Measurements from ENCODE around the gene CDH24. TPM values are rescaled to one million over a fixed set of nuclear protein-coding genes. Genes with fewer than 3 reads are reported as not detected.

The CDH24 gene
- total and polyA plus RNA-seq, 12 donors = 0.57 to 9.1 (median 1.6) TPM

DNA sequence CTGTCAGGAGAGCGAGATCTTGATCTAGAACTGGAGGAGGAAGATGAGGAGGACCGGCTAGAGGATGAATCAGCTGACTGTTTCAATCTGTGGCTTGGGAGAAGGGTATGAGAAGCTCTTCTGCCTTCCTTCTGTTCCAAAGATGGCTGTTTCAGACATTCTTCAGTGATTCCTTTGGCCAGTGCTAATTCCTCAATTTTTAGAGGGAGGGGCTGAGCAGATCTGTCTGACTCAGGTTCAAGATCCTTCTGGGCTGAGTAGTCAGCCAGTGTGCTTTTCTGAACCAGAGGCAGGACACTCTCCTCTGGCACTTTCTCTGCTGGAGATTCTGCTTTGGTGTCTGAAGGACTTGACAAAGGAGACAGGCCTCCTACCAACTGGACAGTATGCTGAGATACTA, 22.4 kb upstream of the CDH24 start:
- intact Hi-C loops (cut with DNase I) = no loop called here
- Histone ChIP-seq H3K27me3 (no peaks in the 10 kb centered on the region), H3K4me1 (peaks cover 0 to 42% (median 14%) of the 10 kb centered on the region in 9 donors), H3K9me3 (no peaks in the 10 kb centered on the region), H3K4me3 (no peak overlapping the region), H3K27ac (peak overlapping the region in 1 of 10 donors; percentile 82), H3K36me3 (peaks cover 0 to 100% (median 89%) of the 10 kb centered on the region in 9 donors)
- ATAC-seq = no peak
- TF ChIP-seq, protein P1, sequence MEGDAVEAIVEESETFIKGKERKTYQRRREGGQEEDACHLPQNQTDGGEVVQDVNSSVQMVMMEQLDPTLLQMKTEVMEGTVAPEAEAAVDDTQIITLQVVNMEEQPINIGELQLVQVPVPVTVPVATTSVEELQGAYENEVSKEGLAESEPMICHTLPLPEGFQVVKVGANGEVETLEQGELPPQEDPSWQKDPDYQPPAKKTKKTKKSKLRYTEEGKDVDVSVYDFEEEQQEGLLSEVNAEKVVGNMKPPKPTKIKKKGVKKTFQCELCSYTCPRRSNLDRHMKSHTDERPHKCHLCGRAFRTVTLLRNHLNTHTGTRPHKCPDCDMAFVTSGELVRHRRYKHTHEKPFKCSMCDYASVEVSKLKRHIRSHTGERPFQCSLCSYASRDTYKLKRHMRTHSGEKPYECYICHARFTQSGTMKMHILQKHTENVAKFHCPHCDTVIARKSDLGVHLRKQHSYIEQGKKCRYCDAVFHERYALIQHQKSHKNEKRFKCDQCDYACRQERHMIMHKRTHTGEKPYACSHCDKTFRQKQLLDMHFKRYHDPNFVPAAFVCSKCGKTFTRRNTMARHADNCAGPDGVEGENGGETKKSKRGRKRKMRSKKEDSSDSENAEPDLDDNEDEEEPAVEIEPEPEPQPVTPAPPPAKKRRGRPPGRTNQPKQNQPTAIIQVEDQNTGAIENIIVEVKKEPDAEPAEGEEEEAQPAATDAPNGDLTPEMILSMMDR (IDR thresholded peaks at IDR 0.05) = no peak
- 82 to 89% methylated on average over 2 of the region's 2 CpGs for WGBS, 2 donors
- no peak for DNase-seq

DNA sequence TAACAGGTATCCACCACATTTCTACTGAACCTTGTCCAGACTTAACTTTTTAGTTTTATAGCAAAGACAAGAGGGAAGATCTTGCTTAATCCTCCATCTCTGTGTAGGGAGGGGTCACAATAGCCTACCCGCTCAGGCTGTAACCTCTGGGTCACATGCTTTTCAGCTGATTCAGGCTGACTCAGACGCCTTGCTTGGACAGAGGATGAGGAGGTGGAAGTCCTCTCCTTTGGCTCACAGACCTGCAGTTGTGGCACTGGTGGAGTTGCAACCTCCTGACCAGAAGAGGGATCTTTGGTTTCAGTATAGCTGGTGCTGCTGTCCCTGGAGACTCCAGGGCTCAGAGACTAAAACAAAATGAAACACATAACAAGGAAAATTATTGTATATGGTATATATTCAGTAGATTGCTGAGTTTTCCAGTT, 21.4 kb upstream of the CDH24 start:
- Histone ChIP-seq H3K4me1 (peaks cover 0 to 42% (median 14%) of the 10 kb centered on the region in 9 donors), H3K36me3 (peaks cover 0 to 100% (median 87%) of the 10 kb centered on the region in 9 donors), H3K27ac (peak overlapping the region in 3 of 10 donors; percentile 42 to 82 (median 59)), H3K9me3 (no peaks in the 10 kb centered on the region), H3K4me3 (no peak overlapping the region), H3K27me3 (no peaks in the 10 kb centered on the region)
- ATAC-seq = peak in 7 of 8 donors; percentile 65 to 96 (median 77)
- WGBS, 2 donors = 32 to 33% methylated on average over 2 of the region's 2 CpGs
- DNase-seq = no peak
- TF ChIP-seq, protein P1 (IDR thresholded peaks at IDR 0.05) = peak in 1 of 9 donors; percentile 12
- intact Hi-C loops (cut with DNase I) = no loop called here

DNA sequence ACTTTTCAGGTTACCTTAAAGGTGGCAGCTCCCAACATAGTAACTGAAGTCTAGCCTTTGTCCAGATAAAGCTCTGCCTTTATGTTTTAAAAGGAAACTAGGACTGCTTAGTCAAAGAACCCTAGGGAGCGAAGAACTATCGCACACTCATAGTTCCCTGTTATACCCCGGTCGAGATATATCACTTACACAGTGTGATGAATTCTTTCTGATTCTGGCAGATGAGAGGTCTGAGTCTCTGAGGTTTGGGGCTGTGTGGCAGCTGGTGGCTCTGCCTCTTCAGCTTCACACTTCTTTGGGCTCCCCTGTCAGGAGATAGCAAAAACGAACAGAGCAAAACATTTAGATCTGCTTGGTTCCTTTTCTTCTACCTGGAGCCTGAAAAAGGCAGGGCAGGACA, 20.6 kb upstream of the CDH24 start:
- Histone ChIP-seq H3K36me3 (peaks cover 0 to 100% (median 86%) of the 10 kb centered on the region in 9 donors), H3K27me3 (no peaks in the 10 kb centered on the region), H3K4me1 (peaks cover 0 to 42% (median 15%) of the 10 kb centered on the region in 9 donors), H3K4me3 (no peak overlapping the region), H3K27ac (peak overlapping the region in 4 of 10 donors; percentile 33 to 82 (median 50)), H3K9me3 (no peaks in the 10 kb centered on the region)
- 77 to 80% methylated on average over 5 of the region's 5 CpGs for WGBS, 2 donors
- intact Hi-C loops (cut with DNase I) = no loop called here
- TF ChIP-seq, protein P1 (IDR thresholded peaks at IDR 0.05) = no peak
- DNase-seq (no peak), ATAC-seq (no peak)

DNA sequence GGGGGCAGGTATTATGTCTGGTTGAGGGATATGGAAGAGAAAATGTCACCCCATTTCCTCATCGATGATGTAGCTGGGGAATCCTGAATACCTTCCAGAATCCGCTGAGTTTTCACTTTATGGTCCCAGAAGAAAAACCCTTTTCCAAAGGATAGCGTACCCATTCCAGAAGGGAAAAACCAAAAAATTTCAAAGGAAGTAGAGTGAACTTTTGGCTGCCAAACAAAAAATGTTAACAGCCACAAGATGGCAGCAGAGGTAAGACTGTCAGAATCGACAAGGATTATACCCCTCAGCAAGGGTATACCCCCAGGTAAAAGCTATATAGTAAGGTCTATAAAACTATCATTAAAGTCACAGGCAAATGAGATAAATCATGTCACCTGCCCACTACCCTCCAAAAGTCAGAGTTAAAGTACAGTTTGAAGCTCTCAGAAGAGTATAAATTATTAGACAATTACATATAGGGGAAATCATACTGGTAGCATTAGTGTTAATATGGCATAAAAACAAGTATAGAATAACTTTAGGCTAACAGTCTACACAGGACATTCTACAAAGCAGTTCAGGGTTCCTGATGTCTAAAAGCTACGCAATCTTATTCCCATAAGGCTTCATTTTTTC, 19.6 kb upstream of the CDH24 start:
- 61 to 66% methylated on average over 5 of the region's 5 CpGs for WGBS, 2 donors
- ATAC-seq (peak in 2 of 8 donors; percentile 40 to 41), DNase-seq (no peak)
- H3K9me3 ChIP-seq = no peaks in the 10 kb centered on the region
- H3K36me3 ChIP-seq = peaks cover 0 to 100% (median 84%) of the 10 kb centered on the region in 9 donors
- H3K27ac ChIP-seq = peak overlapping the region in 2 of 10 donors; percentile 1 to 82
- TF ChIP-seq, protein P1 (IDR thresholded peaks at IDR 0.05) = peak; percentile 33 to 74 (median 68)
- peaks cover 7 to 50% (median 26%) of the 10 kb centered on the region in 9 donors for H3K4me1 ChIP-seq
- H3K4me3 ChIP-seq = no peak overlapping the region
- intact Hi-C loops (cut with DNase I) = no loop called here
- H3K27me3 ChIP-seq = no peaks in the 10 kb centered on the region

Measured in heart right ventricle (tissue), 16 donors.